Measurements from ENCODE around the gene SMIM10L2A.
"Not testable (repeated sequence)": the region's sequence is repeated elsewhere in the genome, so short reads cannot be mapped to it uniquely, and the experiment has no call there.

The SMIM10L2A gene

GRCh38 chrX:135454816-135455215 is 33.1 kb downstream of the SMIM10L2A start:
- DNase-seq (ENCODE audit: low read depth), result no peak

- not testable (repeated sequence) for DNase-seq (ENCODE audit: low read depth)
Observed at GRCh38 chrX:135461756-135462155, 40.0 kb downstream of the SMIM10L2A start.

- DNase-seq (ENCODE audit: low read depth), result no peak
Observed at GRCh38 chrX:135463937-135464336, 42.2 kb downstream of the SMIM10L2A start.

- no peak for DNase-seq (ENCODE audit: low read depth)
Observed at GRCh38 chrX:135476378-135476777, 54.6 kb downstream of the SMIM10L2A start.

DNA sequence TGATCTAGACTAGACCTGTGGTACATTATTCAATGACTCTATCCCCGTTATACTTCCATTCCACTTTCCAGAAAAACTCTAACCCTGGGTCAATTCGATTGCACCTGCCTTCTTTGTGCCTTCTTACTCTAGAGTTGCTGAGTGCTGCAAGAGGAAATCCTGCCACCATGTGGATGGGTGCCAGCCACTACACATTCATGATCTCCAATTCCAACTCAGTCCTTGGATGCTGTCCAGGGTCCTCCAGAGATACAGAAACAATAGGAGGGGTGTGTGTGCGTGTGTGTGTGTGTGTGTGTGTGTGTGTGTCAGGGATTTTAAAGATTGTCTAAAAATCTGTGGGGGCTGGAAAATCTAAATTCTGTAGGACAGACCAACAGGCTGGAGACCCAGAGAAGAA is 55.8 kb downstream of the SMIM10L2A start:
- peak; percentile 2 for DNase-seq (ENCODE audit: low read depth)
